ENCODE results near the gene PLEKHJ1.
A peak's percentile ranks its signal among the peaks of the same experiment; 100 is the strongest.
"Not testable (repeated sequence)": the region's sequence is repeated elsewhere in the genome, so short reads cannot be mapped to it uniquely, and the experiment has no call there.

Gene PLEKHJ1, protein sequence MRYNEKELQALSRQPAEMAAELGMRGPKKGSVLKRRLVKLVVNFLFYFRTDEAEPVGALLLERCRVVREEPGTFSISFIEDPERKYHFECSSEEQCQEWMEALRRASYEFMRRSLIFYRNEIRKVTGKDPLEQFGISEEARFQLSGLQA

DNA sequence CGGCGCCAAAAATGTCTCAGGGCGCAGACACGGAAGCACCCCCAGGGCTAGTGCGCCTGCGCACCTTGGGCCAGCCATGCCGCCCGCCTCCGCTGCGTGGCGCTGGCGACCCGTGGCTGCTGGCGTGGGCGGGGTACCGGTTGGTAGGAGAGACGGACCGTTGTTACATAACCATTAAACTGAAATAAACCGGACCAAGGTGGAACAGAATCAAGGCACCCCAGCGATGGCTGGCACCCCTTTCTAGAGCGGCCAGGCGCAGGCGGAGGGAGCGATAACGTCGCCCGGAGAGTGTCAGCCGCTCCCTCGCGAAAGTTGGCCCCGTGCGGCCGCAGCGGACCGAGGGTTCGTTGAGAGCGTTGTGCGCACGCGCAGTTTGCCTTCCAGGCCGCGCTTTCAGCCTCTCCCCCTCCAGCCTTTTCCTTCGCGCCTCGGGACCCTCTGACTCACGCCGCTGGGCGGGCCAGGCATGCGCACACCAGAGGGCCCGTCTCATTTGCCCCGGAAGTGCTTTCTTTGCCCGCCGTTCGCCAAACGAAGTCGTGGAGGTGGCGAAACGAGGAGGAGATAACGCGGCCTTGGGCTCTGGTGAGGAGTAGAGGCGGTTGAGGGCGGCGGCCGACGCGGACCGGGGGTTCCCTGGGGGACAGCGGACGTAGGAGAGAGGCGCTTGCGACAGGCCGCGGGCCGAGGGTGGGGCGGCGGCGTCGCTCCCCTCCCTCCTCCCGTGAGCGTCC is at the start of gene PLEKHJ1, which contains the start of gene SF3A2:
Gene PLEKHJ1 (minus strand): TSS at position 16 of the 737 bp plus-strand sequence. CDS start 81 bp downstream, outside the sequence.
Gene SF3A2 (plus strand): TSS at position 511 of the 737 bp plus-strand sequence. CDS start 6,595 bp downstream, outside the sequence.
- DNase-seq (ENCODE audit: low read depth, low spot score): peak; percentile 95

DNA sequence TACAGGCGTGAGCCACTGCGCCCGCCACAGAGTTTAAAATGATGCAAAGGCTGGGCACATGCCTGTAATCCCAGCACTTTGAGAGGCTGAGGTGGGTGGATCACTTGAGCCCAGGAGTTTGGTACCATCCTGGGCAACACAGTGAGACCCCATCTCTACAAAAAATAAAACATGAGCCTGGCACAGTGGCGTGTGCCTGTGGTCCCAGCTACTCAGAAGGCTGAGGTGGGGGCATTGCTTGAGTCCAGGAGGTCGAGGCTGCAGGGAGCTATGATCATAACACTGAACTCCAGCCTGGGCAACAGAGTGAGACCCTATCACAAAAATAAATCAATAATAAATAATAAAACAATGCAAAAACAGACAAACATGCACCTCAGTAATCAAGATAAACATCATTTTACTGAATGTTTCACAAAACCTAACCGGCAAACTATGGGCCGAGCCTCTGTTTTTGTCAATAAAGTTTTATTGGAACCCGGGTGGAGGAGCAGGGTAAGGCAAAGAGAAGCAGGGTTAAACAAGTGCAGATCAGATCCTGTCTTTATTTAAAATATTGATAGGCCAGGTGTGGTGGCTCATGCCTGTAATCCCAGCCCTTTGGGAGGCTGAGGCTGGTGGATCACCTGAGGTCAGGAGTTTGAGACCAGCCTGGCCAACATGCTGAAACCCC is 47.8 kb upstream of the PLEKHJ1 start:
- DNase-seq (ENCODE audit: low read depth, low spot score): no peak

DNA sequence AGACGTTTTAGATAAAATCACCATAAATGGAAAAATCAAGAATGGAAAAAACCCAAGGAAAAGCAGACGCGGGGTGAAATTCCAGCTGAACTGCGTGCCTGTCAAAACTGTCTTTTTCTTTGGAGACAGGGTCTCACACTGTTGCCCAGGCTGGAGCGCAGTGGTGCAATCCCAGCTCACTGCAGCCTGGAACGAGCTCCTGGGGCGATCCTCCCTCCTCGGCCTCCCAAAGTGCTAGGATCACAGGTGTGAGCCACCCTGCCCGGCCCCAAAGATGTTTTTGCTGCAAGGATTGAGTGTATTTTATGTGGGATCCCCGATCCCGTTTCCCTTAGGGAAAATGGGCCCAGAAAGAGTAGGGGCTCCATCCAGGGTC is 46.7 kb upstream of the PLEKHJ1 start:
- no peak for DNase-seq (ENCODE audit: low read depth, low spot score)

DNA sequence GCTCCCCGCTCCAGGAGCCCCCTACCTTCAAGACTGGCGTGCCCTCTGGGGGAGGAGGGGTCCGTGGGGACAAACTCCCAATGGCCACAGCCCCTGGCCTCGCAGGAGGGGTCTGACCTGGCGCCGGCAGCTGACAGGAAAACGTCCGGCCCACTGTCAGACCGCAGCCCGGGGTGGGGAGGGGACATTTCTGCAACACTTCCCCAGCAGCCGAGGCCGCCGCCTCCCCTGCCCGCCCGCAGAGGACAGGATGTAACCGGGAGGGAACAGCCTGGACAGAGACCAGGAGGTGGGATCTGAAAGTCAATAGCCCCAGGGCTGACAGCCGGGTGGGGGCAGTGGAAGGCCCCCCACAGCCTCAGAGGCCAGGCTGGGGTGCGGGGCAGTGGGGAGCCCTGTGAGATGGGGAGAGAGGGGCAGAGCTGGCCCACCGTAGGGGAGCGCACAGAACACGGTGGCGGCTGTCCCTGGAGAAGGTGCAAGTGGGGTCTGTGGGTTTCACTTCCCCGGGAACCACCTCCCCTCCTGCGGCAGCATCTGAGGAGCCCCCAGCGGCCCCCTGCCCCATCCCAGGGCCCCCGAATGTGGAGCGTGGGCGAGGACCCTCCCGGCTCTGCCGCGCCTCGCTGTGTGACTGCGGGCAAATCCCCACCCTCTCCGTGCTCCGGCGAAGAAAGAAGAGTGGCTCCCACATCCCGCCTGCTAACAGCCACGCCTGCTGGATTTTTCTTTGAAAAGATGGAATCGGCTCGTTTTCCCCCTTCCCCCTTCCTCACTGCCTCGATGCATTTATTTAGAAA is 46.1 kb upstream of the PLEKHJ1 start, which contains the start of gene PEAK3:
Gene PEAK3 (minus strand): TSS at position 114 of the 800 bp plus-strand sequence. CDS start 1,244 bp downstream, outside the sequence.
- DNase-seq (ENCODE audit: low read depth, low spot score): no peak

DNA sequence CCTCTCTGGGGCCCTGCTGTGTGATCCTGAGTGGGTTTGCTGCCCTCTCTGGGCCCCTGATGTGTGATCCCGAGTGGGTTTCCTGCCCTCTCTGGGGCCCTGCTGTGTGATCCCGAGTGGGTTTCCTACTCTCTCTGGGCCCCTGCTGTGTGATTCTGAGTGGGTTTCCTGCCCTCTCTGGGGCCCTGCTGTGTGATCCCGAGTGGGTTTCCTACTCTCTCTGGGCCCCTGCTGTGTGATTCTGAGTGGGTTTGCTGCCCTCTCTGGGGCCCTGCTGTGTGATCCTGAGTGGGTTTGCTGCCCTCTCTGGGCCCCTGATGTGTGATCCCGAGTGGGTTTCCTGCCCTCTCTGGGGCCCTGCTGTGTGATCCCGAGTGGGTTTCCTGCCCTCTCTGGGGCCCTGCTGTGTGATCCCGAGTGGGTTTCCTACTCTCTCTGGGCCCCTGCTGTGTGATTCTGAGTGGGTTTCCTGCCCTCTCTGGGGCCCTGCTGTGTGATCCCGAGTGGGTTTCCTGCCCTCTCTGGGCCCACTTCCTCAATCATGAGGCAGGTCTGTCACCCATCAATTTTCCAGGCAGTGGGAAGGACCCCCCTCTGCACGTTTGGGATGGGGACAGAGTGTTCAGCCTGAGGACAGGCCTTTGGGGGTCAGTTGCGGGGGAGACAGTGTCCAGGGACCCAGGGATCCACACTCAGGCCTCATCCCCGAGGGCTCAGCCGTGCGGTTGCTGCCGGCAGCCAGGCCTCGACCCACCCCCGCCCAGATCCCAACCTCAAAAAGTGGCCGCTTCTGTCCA is 45.3 kb upstream of the PLEKHJ1 start:
- DNase-seq (ENCODE audit: low read depth, low spot score): not testable (repeated sequence)

DNA sequence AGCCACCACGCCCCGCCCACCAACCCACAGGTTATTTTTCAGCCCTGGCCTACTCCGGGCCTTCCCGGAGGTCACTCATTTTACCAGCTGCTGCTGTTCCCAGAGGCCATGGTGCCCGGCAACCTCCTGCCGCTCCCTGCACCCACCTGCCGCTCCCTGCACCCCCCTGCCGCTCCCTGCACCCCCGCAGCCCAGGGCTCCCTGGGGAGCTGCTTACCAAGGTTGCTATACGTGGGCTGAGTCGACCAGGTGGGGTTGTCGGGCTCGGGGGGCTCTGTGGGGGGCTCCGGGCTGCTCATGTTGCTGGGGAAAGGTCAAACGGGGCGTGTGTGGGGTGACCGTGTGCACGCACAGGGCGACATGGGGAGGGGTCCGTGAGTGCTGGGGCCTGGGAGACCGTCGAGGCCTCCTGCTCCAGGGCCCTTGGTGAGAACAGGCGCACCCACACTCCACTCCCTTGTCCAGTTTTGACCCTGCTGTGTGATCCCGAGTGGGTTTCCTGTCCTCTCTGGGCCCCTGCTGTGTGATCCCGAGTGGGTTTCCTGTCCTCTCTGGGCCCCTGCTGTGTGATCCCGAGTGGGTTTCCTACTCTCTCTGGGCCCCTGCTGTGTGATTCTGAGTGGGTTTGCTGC is 44.6 kb upstream of the PLEKHJ1 start:
- DNase-seq (ENCODE audit: low read depth, low spot score): no peak

DNA sequence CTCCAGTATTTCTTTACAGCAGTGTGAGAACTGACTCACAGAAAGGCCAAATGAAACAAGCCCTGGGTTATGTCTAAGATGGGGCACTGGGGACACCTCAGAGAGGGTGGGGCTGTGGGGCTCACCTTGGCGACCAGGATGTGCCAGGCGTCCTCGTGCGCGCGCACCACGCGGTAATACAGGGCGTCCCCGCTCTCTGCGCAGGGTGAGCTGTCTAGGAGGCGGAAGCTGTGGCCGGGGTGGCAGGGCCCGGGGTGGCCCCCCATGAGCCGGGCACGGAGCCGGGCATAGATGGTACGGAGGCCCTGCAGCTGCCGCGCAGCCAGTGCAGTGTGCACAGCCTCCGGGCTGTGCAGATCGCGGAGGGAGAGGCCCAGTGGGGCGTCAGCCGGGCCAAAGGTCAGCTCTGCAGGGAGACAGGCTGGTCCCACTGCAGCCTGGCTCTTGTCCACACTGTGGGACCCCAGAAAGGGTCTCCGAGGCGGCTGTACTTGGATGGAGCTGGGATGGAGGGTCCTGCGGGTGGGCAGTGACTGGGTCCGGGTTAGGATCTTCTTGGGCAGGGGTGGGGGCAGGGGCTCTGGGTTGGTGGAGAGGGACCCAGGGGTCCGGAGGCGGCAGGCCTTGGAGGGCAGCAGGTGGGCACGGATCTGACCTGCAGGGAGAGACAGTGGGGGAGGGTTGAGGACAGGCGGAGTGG is 42.5 kb upstream of the PLEKHJ1 start:
- DNase-seq (ENCODE audit: low read depth, low spot score): no peak

DNA sequence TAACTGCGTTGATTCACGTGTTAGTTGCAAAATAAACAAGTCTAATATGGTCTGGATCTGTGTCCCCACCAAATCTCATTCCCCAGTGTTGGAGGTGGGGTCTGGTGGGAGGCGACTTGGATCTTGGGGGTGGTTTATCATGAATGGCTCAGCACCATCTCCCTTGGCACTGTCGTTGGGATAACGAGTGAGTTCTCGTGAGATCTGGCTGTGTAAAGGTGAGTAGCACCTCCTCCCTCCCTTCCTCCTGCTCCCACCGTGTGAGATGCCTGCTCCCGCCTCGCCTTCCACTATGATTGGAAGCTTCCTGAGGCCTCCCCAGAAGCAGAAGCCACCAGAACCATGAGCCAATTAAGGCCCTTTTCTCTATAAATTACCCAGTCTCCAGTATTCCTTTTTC is 41.0 kb upstream of the PLEKHJ1 start:
- DNase-seq (ENCODE audit: low read depth, low spot score): no peak

DNA sequence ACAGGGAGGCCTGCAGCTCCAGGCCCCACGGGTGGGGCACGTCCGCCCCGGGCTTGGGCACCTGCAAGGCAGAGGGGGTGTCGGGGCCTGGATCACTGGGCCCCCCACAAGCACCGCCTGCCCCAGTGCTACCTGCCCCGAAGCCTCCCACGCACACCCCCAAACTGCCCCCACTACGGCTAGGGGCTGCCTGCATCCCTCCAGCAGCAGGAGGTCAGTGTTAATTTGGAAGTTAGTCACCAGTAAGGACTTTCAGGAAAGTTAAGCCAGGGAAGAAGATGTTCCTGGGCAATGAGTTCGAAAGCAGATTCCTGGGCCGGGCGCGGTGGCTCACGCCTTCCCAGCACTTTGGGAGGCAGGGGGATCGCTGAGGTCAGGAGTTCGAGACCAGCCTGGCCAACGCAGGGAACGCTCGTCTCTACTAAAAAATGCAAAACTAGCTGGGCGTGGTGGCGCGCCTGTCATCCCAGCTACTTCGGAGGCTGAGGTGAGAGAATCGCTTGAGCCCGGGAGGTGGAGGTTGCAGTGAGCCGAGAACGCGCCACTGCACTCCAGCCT is 40.4 kb upstream of the PLEKHJ1 start:
- no peak for DNase-seq (ENCODE audit: low read depth, low spot score)

DNA sequence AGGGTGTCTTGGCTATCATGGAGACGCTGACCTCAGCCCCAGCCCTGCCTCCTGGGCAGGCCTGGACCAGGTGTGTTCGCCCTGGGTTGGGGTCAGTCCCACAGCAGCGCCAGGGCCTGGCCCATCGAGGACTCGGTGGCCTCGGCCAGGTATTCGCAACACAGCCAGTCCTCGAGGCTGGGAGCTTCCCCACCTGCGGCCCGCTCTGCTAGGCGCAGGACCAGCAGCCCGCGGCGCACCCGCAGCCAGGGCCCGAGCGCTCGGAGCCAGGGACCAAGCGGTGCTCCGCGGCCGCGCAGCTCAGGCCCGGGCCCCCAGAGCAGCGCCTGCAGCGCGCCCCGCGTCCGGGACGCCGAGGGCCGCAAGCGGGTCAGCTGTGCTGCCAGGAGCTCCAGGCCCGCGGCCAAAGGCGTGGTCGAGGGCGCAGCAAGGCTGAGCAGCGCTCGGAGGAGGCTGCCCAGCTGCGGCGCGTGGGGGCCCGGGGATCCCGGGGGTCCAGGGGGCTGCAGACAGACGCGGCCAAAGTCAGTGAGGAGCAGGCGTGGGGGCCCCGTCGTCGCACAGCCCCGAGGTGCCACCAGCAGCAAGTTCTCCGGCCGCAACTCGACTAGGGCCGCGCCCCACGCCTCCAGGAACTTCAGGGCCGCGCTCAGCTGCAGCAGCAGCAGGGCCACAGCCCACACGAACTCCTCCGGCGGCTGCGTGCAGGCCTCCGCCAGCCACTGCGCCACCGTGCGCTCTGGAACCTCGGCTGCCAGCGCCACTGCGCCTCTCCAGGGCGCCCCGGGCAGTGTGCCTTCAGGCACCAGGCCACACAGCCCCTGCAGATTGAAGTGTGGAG is 39.7 kb upstream of the PLEKHJ1 start:
- DNase-seq (ENCODE audit: low read depth, low spot score): no peak

DNA sequence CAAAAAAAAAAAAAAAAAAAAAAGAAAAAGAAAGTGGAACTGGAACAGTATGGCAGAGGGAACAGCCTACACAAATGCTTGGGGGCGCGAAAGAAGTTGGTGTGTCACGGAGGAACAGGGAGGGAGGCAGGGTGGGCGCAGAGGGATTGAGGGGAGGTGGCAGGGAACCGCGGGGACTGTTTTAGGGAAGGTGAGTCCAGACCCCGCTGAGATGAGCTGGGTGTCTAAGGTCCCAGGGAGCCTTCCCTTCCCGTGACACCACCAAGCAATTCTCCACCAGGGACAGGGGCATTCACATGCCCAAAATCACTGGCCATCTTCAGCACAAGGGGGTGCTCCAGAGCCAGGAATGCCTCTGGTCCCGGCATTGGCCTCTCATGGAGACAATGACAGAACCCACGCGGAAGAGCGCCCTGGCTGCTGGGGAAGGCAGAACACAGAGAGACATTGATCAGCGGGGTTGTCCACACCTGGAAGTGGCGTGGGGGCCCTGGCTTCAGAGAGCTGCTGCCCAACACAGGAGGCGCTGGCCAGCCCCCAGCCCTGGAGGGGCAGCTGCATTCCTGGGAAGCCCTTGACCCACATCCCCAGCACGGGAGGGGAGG is 38.9 kb upstream of the PLEKHJ1 start:
- DNase-seq (ENCODE audit: low read depth, low spot score): no peak

DNA sequence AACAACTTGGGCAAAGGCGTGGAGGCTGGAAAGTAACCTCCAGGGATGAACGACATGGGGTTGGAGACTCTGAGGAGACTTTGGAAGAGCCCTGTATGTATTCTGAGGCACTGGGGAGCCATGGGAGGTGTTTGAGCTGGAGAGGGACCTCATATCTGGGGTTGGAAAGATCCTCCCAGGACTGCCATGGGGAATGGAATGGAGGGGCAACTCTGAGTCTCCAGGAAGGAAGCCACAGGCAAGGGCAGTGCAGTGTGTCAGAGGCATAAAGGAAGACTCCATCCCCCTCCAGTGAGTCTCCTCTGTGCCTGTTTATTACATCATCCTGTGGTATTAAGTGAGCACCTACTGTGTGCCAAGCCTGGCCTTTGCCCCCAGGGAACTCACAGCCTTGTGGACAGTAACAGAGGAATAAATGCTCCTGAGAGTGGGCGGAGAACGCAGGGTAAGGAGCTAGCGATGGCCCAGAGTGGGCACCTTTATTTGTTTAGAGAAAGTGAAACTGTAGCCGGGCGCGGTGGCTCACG is 38.1 kb upstream of the PLEKHJ1 start:
- no peak for DNase-seq (ENCODE audit: low read depth, low spot score)

DNA sequence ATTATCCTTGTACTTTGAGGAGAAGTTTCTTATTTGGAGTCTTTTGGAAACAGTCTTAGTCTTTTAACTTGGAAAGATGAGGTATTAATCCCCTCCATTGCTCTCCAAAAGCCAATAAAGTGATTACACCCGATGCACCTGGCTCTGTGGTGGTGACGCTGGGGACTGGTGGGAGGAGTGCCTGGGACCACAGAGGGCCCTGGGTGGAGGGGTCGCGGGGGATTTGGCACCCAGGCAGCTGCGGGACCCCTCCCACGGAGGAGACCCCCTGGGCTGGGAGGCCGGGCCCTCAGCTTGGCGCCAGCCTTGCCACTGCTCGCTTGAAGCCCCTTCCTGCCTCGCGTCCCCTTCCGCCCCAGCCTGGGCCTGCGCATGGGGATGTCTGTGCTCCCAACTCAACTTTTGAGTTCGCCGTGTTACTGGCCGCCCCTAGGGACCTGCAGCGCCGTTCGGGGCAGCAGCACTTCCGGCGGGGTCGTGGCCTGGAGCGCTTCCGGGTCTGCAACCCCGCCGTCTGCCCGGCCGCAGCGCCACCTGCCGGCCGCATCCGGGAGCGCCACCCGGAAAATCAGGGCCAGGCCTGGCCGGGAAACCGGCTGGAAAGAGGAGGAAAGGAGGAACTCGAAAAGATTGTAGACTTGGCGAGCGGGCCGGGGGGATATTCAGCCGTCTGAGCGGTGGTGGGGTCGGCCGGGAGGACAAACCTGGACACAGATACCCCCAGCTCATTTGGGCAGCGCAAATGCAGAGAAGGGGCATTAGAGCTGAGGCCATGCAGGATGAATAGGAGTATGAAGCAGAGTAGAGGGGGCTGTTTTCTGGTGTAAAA is 37.4 kb upstream of the PLEKHJ1 start:
- peak; percentile 53 for DNase-seq (ENCODE audit: low read depth, low spot score)

DNA sequence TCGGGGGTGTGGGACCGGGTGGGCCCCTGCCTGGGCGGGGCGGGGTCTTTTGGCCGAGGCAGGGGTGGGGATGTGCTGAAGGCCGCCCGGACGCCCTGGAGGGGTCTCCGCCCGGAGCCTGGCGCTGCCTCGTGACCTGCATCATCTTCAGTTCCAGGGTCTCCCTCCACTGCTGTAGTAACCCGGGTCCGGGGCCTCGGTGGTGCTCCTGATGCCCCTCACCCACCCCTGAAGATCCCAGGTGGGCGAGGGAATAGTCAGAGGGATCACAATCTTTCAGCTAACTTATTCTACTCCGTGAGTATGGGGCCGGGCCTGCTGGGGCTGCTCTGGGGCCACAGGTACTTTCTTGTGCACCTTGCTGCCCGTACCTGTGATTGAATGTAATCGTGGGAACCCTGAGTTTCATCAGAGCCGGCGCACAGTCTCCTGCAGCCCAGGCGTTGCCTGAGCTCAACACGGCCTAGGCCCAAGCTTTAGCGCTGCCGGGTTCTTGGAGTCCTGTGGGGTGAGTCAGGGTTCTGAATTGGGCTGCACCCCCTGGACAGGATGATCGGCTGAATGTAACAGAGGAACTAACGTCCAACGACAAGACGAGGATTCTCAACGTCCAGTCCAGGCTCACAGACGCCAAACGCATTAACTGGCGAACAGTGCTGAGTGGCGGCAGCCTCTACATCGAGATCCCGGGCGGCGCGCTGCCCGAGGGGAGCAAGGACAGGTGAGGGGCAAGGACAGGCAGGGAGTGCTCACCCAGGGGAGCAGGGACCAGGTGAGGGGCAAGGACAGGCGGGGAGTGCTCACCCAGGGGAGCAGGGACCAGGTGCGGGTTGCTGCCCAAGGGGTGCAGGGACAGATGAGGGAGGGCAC is 35.3 kb upstream of the PLEKHJ1 start:
- DNase-seq (ENCODE audit: low read depth, low spot score): no peak

DNA sequence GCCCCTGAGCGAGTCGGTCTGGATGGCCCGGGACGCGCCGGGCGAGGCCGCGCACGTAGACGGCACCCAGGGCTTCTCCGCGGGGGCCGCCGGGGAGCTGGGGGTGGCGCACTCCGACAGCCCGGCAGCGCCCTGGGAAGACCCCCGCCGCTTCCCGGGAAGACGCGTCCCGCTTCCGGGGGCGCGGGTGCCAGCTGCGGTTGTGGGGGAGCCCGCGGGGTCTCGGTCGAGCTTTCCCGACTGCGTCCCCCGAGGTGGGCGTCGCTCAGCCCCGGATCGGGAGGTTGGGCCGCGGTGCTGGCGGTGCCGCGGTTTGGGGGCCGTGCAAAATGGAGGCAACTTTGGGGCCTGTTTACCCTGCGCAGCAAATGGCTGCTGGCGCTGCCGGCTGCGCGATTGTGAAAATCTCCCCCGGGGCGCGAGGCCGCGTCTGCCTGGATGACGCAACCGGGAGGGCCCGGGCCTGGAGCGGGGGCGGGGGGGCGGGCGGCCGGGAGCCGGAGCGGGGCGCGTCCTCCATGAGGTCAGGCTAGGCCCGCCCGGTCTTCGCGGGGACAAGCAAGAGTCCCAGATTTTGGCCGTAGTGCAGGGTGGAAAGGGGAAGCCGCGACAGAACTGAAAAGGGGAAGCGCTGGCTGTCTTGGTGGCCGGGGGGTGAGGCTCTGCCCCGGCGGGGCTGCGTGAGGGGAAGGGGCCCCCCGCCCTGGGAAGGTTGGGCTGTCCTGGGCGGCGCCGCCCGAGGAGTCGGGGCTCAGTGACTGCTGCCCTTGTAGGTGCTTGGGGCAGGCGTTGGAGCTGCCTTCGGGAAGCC is 34.5 kb upstream of the PLEKHJ1 start:
- DNase-seq (ENCODE audit: low read depth, low spot score): peak; percentile 38

DNA sequence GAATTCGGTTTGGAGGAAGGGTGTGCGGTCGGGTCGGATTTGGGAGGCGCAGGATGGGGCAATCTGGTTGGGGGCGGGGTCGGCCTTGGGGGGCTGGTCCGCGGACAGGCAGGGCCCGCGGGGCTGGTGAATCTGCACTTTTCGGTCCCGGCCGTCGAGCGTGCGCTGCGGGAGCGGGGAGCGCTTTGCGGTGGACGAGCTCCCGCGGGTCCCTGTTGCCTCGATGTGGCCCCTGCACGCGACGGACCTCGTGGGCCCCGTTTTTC is 34.0 kb upstream of the PLEKHJ1 start:
- DNase-seq (ENCODE audit: low read depth, low spot score): no peak

Measured in activated naive CD8-positive, alpha-beta T cell treated with anti-CD3 and anti-CD28 coated beads, Interleukin-2, amount 50 U/mL, for 16 hours (primary cell).